ENCODE measurements around the gene CEACAM7.
A peak's percentile ranks its signal among the peaks of the same experiment; 100 is the strongest.

Gene CEACAM7

GRCh38 chr19:41697198-41697855, 9.3 kb upstream of the CEACAM7 start:
- H2BK15ac ChIP-seq (ENCODE audit: low read length): no peak overlapping the region
- no CpG with 5 or more reads among the region's 9 CpGs for WGBS, 2 donors (ENCODE audit: extremely low coverage in 2 of 2, insufficient read length in 2 of 2, insufficient replicate concordance in 1 of 2)
- H3K4me1 ChIP-seq (ENCODE audit: control insufficient read depth in 2 of 2, insufficient read depth in 1 of 2, low read depth in 1 of 2, low read length in 2 of 2): no peaks in the 10 kb centered on the region
- no peak overlapping the region for H3K14ac ChIP-seq (ENCODE audit: low read length)
- H3K27ac ChIP-seq (replicated peaks; ENCODE audit: low read length): no peak overlapping the region
- H3K18ac ChIP-seq (ENCODE audit: low read length): no peak overlapping the region
- no peak overlapping the region for H2BK120ac ChIP-seq (ENCODE audit: low read depth, low read length)
- no peaks in the 10 kb centered on the region for H3K79me1 ChIP-seq (ENCODE audit: low read depth, low read length)
- no peak overlapping the region for H2AFZ ChIP-seq (ENCODE audit: low read length)
- no peak overlapping the region for H3K9ac ChIP-seq (ENCODE audit: low read depth, low read length, poor library complexity)
- no peak overlapping the region for H2AK5ac ChIP-seq (ENCODE audit: low read depth, low read length)
- H3K23ac ChIP-seq (ENCODE audit: low read depth, low read length, poor library complexity): no peak overlapping the region
- peaks cover 0 to 7% (median 0%) of the 10 kb centered on the region in 3 experiments for H3K27me3 ChIP-seq (ENCODE audit: control insufficient read depth in 3 of 3, insufficient read depth in 3 of 3, low read depth in 1 of 3, low read length in 3 of 3)
- H3K9me3 ChIP-seq (replicated peaks in 1 of 2; ENCODE audit: control insufficient read depth in 2 of 2, insufficient read depth in 1 of 2, low read depth in 1 of 2, low read length in 2 of 2): peaks cover 0 to 41% of the 10 kb centered on the region in 2 donors
- H3K4me3 ChIP-seq (ENCODE audit: low read length in 2 of 2): no peak overlapping the region
- no peak overlapping the region for H4K91ac ChIP-seq (ENCODE audit: low read depth, low read length, poor library complexity)
- H3K4me2 ChIP-seq (ENCODE audit: insufficient read depth, low read length, poor library complexity, severe bottlenecking): no peak overlapping the region
- H3K36me3 ChIP-seq (replicated peaks in 1 of 2; ENCODE audit: control insufficient read depth in 2 of 2, insufficient read depth in 2 of 2, low read length in 2 of 2): no peaks in the 10 kb centered on the region
- no peak for DNase-seq (ENCODE audit: low spot score)
- H2BK12ac ChIP-seq (ENCODE audit: low read length): no peak overlapping the region
- no peak overlapping the region for H3K4ac ChIP-seq (ENCODE audit: low read length)
- H2BK5ac ChIP-seq (ENCODE audit: low read length): no peak overlapping the region
- no peak overlapping the region for H4K8ac ChIP-seq (ENCODE audit: low read depth, low read length)

- Histone ChIP-seq H3K36me3 (replicated peaks in 1 of 2; ENCODE audit: control insufficient read depth in 2 of 2, insufficient read depth in 2 of 2, low read length in 2 of 2) (no peaks in the 10 kb centered on the region), H3K79me1 (ENCODE audit: low read depth, low read length) (no peaks in the 10 kb centered on the region), H3K4me3 (ENCODE audit: low read length in 2 of 2) (peak overlapping the region in 1 of 2 donors; percentile 11), H2BK15ac (ENCODE audit: low read length) (no peak overlapping the region), H3K18ac (ENCODE audit: low read length) (no peak overlapping the region), H3K4me1 (ENCODE audit: control insufficient read depth in 2 of 2, insufficient read depth in 1 of 2, low read depth in 1 of 2, low read length in 2 of 2) (no peaks in the 10 kb centered on the region), H3K27me3 (ENCODE audit: control insufficient read depth in 3 of 3, insufficient read depth in 3 of 3, low read depth in 1 of 3, low read length in 3 of 3) (peaks cover 0 to 7% (median 0%) of the 10 kb centered on the region in 3 experiments), H2BK120ac (ENCODE audit: low read depth, low read length) (no peak overlapping the region), H3K4me2 (ENCODE audit: insufficient read depth, low read length, poor library complexity, severe bottlenecking) (no peak overlapping the region), H2AFZ (ENCODE audit: low read length) (no peak overlapping the region), H4K8ac (ENCODE audit: low read depth, low read length) (no peak overlapping the region), H3K27ac (replicated peaks; ENCODE audit: low read length) (no peak overlapping the region), H2AK5ac (ENCODE audit: low read depth, low read length) (no peak overlapping the region), H3K9me3 (replicated peaks in 1 of 2; ENCODE audit: control insufficient read depth in 2 of 2, insufficient read depth in 1 of 2, low read depth in 1 of 2, low read length in 2 of 2) (peaks cover 0 to 40% of the 10 kb centered on the region in 2 donors), H3K4ac (ENCODE audit: low read length) (no peak overlapping the region), H3K23ac (ENCODE audit: low read depth, low read length, poor library complexity) (no peak overlapping the region), H3K9ac (ENCODE audit: low read depth, low read length, poor library complexity) (no peak overlapping the region), H4K91ac (ENCODE audit: low read depth, low read length, poor library complexity) (no peak overlapping the region), H2BK5ac (ENCODE audit: low read length) (no peak overlapping the region), H2BK12ac (ENCODE audit: low read length) (no peak overlapping the region), H3K14ac (ENCODE audit: low read length) (no peak overlapping the region)
- WGBS, 2 donors (ENCODE audit: extremely low coverage in 2 of 2, insufficient read length in 2 of 2, insufficient replicate concordance in 1 of 2): no CpG with 5 or more reads among the region's 7 CpGs
- DNase-seq (ENCODE audit: low spot score): no peak
Observed at GRCh38 chr19:41696402-41697197, 8.5 kb upstream of the CEACAM7 start.

GRCh38 chr19:41695745-41696144, 7.7 kb upstream of the CEACAM7 start:
- H3K14ac ChIP-seq (ENCODE audit: low read length): no peak overlapping the region
- DNase-seq (ENCODE audit: low spot score): no peak
- H3K9me3 ChIP-seq (replicated peaks in 1 of 2; ENCODE audit: control insufficient read depth in 2 of 2, insufficient read depth in 1 of 2, low read depth in 1 of 2, low read length in 2 of 2): peaks cover 0 to 40% of the 10 kb centered on the region in 2 donors
- H3K4me3 ChIP-seq (ENCODE audit: low read length in 2 of 2): no peak overlapping the region
- H3K23ac ChIP-seq (ENCODE audit: low read depth, low read length, poor library complexity): no peak overlapping the region
- H3K4me1 ChIP-seq (ENCODE audit: control insufficient read depth in 2 of 2, insufficient read depth in 1 of 2, low read depth in 1 of 2, low read length in 2 of 2): no peaks in the 10 kb centered on the region
- peaks cover 0 to 4% (median 0%) of the 10 kb centered on the region in 3 experiments for H3K27me3 ChIP-seq (ENCODE audit: control insufficient read depth in 3 of 3, insufficient read depth in 3 of 3, low read depth in 1 of 3, low read length in 3 of 3)
- no CpG with 5 or more reads among the region's 2 CpGs for WGBS, 2 donors (ENCODE audit: extremely low coverage in 2 of 2, insufficient read length in 2 of 2, insufficient replicate concordance in 1 of 2)
- no peak overlapping the region for H4K8ac ChIP-seq (ENCODE audit: low read depth, low read length)
- no peak overlapping the region for H3K4ac ChIP-seq (ENCODE audit: low read length)
- H2AK5ac ChIP-seq (ENCODE audit: low read depth, low read length): no peak overlapping the region
- no peak overlapping the region for H2BK5ac ChIP-seq (ENCODE audit: low read length)
- H2BK120ac ChIP-seq (ENCODE audit: low read depth, low read length): no peak overlapping the region
- H3K9ac ChIP-seq (ENCODE audit: low read depth, low read length, poor library complexity): no peak overlapping the region
- no peak overlapping the region for H2BK15ac ChIP-seq (ENCODE audit: low read length)
- no peak overlapping the region for H2BK12ac ChIP-seq (ENCODE audit: low read length)
- H3K36me3 ChIP-seq (replicated peaks in 1 of 2; ENCODE audit: control insufficient read depth in 2 of 2, insufficient read depth in 2 of 2, low read length in 2 of 2): no peaks in the 10 kb centered on the region
- H3K27ac ChIP-seq (replicated peaks; ENCODE audit: low read length): no peak overlapping the region
- H3K18ac ChIP-seq (ENCODE audit: low read length): no peak overlapping the region
- no peak overlapping the region for H2AFZ ChIP-seq (ENCODE audit: low read length)
- no peaks in the 10 kb centered on the region for H3K79me1 ChIP-seq (ENCODE audit: low read depth, low read length)
- H4K91ac ChIP-seq (ENCODE audit: low read depth, low read length, poor library complexity): no peak overlapping the region
- H3K4me2 ChIP-seq (ENCODE audit: insufficient read depth, low read length, poor library complexity, severe bottlenecking): no peak overlapping the region

All from neuronal stem cell (in vitro differentiated cells).